SK-N-SH treated with all-trans-retinoic acid at 6 μM for 48 hours (cell line): ENCODE measurements around the gene ISYNA1.

ENCODE experiments used
- ATAC-seq: fragments of 200-7000 bp; cut with Tn5 transposase; 3 replicates; pipeline ENCODE4 v1.9.1; 2020; ENCODE audit warnings: mild to moderate bottlenecking, moderate library complexity
- ARNTL ChIP-seq: fragments of 450-650 bp; formaldehyde crosslinking; IDR thresholded peaks from 2 replicates; pipeline ENCODE4 v1.5.0; 2020; ENCODE audit warnings: low read depth, mild to moderate bottlenecking, moderate library complexity, borderline replicate concordance
- BACH2 ChIP-seq: fragments of 250-450 bp; sonication (Bioruptor Pico); IDR thresholded peaks from 2 replicates; pipeline ENCODE4 v1.9.0; 2021; ENCODE audit warnings: mild to moderate bottlenecking, borderline replicate concordance
- CREB5 ChIP-seq: fragments of 250-450 bp; sonication (Bioruptor Pico); IDR thresholded peaks from 2 replicates; pipeline ENCODE4 v1.5.1; 2020; ENCODE audit warnings: low read depth, mild to moderate bottlenecking, moderate library complexity
- CSDC2 ChIP-seq: fragments of 250-450 bp; sonication (Bioruptor Pico); IDR thresholded peaks from 2 replicates; pipeline ENCODE4 v1.5.0; 2020; ENCODE audit warnings: mild to moderate bottlenecking, moderate library complexity
- ESRRG ChIP-seq: fragments of 250-450 bp; sonication (Bioruptor Pico); IDR thresholded peaks from 2 replicates; pipeline ENCODE4 v1.6.1; 2021; ENCODE audit warnings: mild to moderate bottlenecking
- GLIS3 ChIP-seq: fragments of 250-450 bp; sonication (Bioruptor Pico); IDR thresholded peaks from 2 replicates; pipeline ENCODE4 v1.5.0; 2020; ENCODE audit warnings: mild to moderate bottlenecking, moderate library complexity
- ISL1 ChIP-seq: fragments of 250-450 bp; sonication (Bioruptor Pico); IDR thresholded peaks from 2 replicates; pipeline ENCODE4 v2.1.2; 2022; ENCODE audit warnings: mild to moderate bottlenecking, moderate library complexity
- PATZ1 ChIP-seq: fragments of 250-450 bp; sonication (Bioruptor Pico); IDR thresholded peaks from 2 replicates; pipeline ENCODE4 v1.8.0; 2020; ENCODE audit warnings: mild to moderate bottlenecking, moderate library complexity, borderline replicate concordance
- POU6F1 ChIP-seq: fragments of 250-450 bp; sonication (Bioruptor Pico); IDR thresholded peaks from 2 replicates; pipeline ENCODE4 v1.8.0; 2021; ENCODE audit warnings: low read depth, mild to moderate bottlenecking, moderate library complexity, borderline replicate concordance
- PPARA ChIP-seq: fragments of 250-450 bp; sonication (Bioruptor Pico); IDR thresholded peaks from 2 replicates; pipeline ENCODE4 v1.5.0; 2020; ENCODE audit warnings: mild to moderate bottlenecking, borderline replicate concordance
- SNAI2 ChIP-seq: fragments of 250-450 bp; sonication (Bioruptor Pico); IDR thresholded peaks from 2 replicates; pipeline ENCODE4 v1.5.0; 2020; ENCODE audit warnings: mild to moderate bottlenecking, moderate library complexity
- TCF4 ChIP-seq: fragments of 250-450 bp; sonication (Bioruptor Pico); IDR thresholded peaks from 2 replicates; pipeline ENCODE4 v1.8.0; 2021; ENCODE audit warnings: mild to moderate bottlenecking, moderate library complexity, borderline replicate concordance
- TOX ChIP-seq: fragments of 250-450 bp; sonication (Bioruptor Pico); IDR thresholded peaks from 2 replicates; pipeline ENCODE4 v1.8.0; 2021; ENCODE audit warnings: mild to moderate bottlenecking, moderate library complexity, borderline replicate concordance
- ZFP3 ChIP-seq: fragments of 250-450 bp; sonication (Bioruptor Pico); IDR thresholded peaks from 2 replicates; pipeline ENCODE4 v1.5.0; 2020; ENCODE audit warnings: mild to moderate bottlenecking, moderate library complexity
- ZFP30 ChIP-seq: fragments of 450-650 bp; formaldehyde crosslinking; IDR thresholded peaks from 2 replicates; pipeline ENCODE4 v1.5.0; 2022; ENCODE audit warnings: mild to moderate bottlenecking, moderate library complexity
- ZNF565 ChIP-seq: fragments of 450-650 bp; formaldehyde crosslinking; conservative IDR thresholded peaks from 2 replicates; pipeline ENCODE4 v1.5.0; 2020; ENCODE audit warnings: low read depth, mild to moderate bottlenecking, moderate library complexity
- ZNF70 ChIP-seq: fragments of 450-650 bp; formaldehyde crosslinking; IDR thresholded peaks from 2 replicates; pipeline ENCODE4 v1.5.0; 2020; ENCODE audit warnings: mild to moderate bottlenecking, moderate library complexity
- ZNF8 ChIP-seq: fragments of 450-650 bp; formaldehyde crosslinking; IDR thresholded peaks from 2 replicates; pipeline ENCODE4 v1.5.0; 2020; ENCODE audit warnings: mild to moderate bottlenecking, moderate library complexity
- TF ChIP-seq, protein P1 (sequence below): fragments of 250-450 bp; sonication (Bioruptor Pico); IDR thresholded peaks from 2 replicates; pipeline ENCODE4 v1.5.1; 2021; ENCODE audit warnings: mild to moderate bottlenecking, moderate library complexity
- TF ChIP-seq, protein P2 (sequence below): fragments of 250-450 bp; sonication (Bioruptor Pico); IDR thresholded peaks from 2 replicates; pipeline ENCODE4 v1.5.0; 2020; ENCODE audit warnings: mild to moderate bottlenecking, moderate library complexity

ISYNA1 gene

GRCh38 chr19:18453269-18454024 is 15.5 kb upstream of the ISYNA1 start:
- ATAC-seq: no peak
- TF ChIP-seq ISL1 (CRISPR knock-in tag) (no peak), ZNF8 (no peak), POU6F1 (CRISPR knock-in tag) (no peak), ARNTL (CRISPR knock-in tag) (no peak)
- TF ChIP-seq, protein P1, sequence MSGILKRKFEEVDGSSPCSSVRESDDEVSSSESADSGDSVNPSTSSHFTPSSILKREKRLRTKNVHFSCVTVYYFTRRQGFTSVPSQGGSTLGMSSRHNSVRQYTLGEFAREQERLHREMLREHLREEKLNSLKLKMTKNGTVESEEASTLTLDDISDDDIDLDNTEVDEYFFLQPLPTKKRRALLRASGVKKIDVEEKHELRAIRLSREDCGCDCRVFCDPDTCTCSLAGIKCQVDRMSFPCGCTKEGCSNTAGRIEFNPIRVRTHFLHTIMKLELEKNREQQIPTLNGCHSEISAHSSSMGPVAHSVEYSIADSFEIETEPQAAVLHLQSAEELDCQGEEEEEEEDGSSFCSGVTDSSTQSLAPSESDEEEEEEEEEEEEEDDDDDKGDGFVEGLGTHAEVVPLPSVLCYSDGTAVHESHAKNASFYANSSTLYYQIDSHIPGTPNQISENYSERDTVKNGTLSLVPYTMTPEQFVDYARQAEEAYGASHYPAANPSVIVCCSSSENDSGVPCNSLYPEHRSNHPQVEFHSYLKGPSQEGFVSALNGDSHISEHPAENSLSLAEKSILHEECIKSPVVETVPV (CRISPR knock-in tag): no peak
- TF ChIP-seq, protein P2, sequence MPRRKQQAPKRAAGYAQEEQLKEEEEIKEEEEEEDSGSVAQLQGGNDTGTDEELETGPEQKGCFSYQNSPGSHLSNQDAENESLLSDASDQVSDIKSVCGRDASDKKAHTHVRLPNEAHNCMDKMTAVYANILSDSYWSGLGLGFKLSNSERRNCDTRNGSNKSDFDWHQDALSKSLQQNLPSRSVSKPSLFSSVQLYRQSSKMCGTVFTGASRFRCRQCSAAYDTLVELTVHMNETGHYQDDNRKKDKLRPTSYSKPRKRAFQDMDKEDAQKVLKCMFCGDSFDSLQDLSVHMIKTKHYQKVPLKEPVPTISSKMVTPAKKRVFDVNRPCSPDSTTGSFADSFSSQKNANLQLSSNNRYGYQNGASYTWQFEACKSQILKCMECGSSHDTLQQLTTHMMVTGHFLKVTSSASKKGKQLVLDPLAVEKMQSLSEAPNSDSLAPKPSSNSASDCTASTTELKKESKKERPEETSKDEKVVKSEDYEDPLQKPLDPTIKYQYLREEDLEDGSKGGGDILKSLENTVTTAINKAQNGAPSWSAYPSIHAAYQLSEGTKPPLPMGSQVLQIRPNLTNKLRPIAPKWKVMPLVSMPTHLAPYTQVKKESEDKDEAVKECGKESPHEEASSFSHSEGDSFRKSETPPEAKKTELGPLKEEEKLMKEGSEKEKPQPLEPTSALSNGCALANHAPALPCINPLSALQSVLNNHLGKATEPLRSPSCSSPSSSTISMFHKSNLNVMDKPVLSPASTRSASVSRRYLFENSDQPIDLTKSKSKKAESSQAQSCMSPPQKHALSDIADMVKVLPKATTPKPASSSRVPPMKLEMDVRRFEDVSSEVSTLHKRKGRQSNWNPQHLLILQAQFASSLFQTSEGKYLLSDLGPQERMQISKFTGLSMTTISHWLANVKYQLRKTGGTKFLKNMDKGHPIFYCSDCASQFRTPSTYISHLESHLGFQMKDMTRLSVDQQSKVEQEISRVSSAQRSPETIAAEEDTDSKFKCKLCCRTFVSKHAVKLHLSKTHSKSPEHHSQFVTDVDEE (CRISPR knock-in tag): no peak

GRCh38 chr19:18452386-18452785 is 14.5 kb upstream of the ISYNA1 start:
- TF ChIP-seq CREB5 (CRISPR knock-in tag) (no peak), PPARA (no peak), TCF4 (no peak), ESRRG (CRISPR knock-in tag) (no peak), ARNTL (CRISPR knock-in tag) (no peak), ZNF565 (no peak)
- ATAC-seq: no peak

- peak; percentile 93 for ATAC-seq
- TF ChIP-seq, protein P1 (CRISPR knock-in tag): no peak
- TF ChIP-seq ZNF70 (CRISPR knock-in tag): no peak
- TF ChIP-seq CSDC2 (CRISPR knock-in tag): no peak
- no peak for TF ChIP-seq ZFP30 (CRISPR knock-in tag)
- no peak for TF ChIP-seq TOX (CRISPR knock-in tag)
- TF ChIP-seq PPARA: no peak
- TF ChIP-seq SNAI2 (CRISPR knock-in tag): no peak
- no peak for TF ChIP-seq ZNF565
- no peak for TF ChIP-seq BACH2
- no peak for TF ChIP-seq POU6F1 (CRISPR knock-in tag)
- no peak for TF ChIP-seq TCF4
- no peak for TF ChIP-seq ZFP3 (CRISPR knock-in tag)
- TF ChIP-seq ARNTL (CRISPR knock-in tag): no peak
- TF ChIP-seq PATZ1 (CRISPR knock-in tag): no peak
- TF ChIP-seq CREB5 (CRISPR knock-in tag): no peak
- TF ChIP-seq GLIS3 (CRISPR knock-in tag): no peak
Observed at GRCh38 chr19:18450931-18451836, 13.3 kb upstream of the ISYNA1 start.
